Measurements from ENCODE around the gene ANKRD33. TPM values are rescaled to one million over a fixed set of nuclear protein-coding genes. Genes with fewer than 3 reads are reported as not detected.

Gene ANKRD33
- polyA plus RNA-seq, 1 of the 3 experiments (the other 2 are of a cell fraction), result not detected

- H3K27me3 ChIP-seq (ENCODE audit: insufficient read depth), result no peaks in the 10 kb centered on the region
- TF ChIP-seq, protein P1, sequence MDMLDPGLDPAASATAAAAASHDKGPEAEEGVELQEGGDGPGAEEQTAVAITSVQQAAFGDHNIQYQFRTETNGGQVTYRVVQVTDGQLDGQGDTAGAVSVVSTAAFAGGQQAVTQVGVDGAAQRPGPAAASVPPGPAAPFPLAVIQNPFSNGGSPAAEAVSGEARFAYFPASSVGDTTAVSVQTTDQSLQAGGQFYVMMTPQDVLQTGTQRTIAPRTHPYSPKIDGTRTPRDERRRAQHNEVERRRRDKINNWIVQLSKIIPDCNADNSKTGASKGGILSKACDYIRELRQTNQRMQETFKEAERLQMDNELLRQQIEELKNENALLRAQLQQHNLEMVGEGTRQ (IDR thresholded peaks at IDR 0.05; ENCODE audit: borderline replicate concordance, low read depth, low read length), result no peak
- peak; percentile 45; the same call in 1 of the 2 replicates for TF ChIP-seq GATA2 (CRISPR knock-in tag; IDR thresholded peaks at IDR 0.05)
- ChIA-PET CTCF (interaction anchor here (0.8 to 10.1 kb wide), 11 partner anchors 8 to 105 kb away, joined by 3 to 55 read pairs (median 8); no protein-coding TSS in a partner anchor), POLR2A (no interaction called here)
- no peak overlapping the region for H2AFZ ChIP-seq (ENCODE audit: low read depth)
- no peak overlapping the region for H3K9ac ChIP-seq
- H3F3A ChIP-seq (replicated peaks; ENCODE audit: insufficient read depth), result no peaks in the 10 kb centered on the region
- no peaks in the 10 kb centered on the region for H3K9me2 ChIP-seq
- no peak for DNase-seq
- H3K4me1 ChIP-seq (ENCODE audit: control insufficient read depth in 1 of 2, insufficient read depth in 2 of 2, low read depth in 1 of 2, low read length in 1 of 2), result peaks cover 0 to 27% of the 10 kb centered on the region in 2 experiments; a peak in 1 of 4 replicates
- no peaks in the 10 kb centered on the region for H3K79me2 ChIP-seq (ENCODE audit: insufficient read depth)
- WGBS (ENCODE audit: low lambda C conversion rate), result 63% methylated on average over 3 of the region's 3 CpGs
- no peak overlapping the region for H3K4me2 ChIP-seq
- no peaks in the 10 kb centered on the region for H3K9me3 ChIP-seq
- H3K27ac ChIP-seq (ENCODE audit: low read depth in 2 of 2, low read length in 1 of 2), result peak overlapping the region in 1 of 2 experiments; percentile 65; a peak in 1 of 4 replicates
- no peak overlapping the region for H3K4me3 ChIP-seq (ENCODE audit: low read depth in 2 of 2, low read length in 1 of 2)
- no peaks in the 10 kb centered on the region for H4K20me1 ChIP-seq (ENCODE audit: insufficient read depth)
- H3K36me3 ChIP-seq (replicated peaks in 1 of 2; ENCODE audit: control insufficient read depth in 1 of 2, insufficient read depth in 2 of 2, low read length in 1 of 2), result no peaks in the 10 kb centered on the region
Measured at GRCh38 chr12:51925346-51926063, 37.6 kb downstream of the ANKRD33 start.

DNA sequence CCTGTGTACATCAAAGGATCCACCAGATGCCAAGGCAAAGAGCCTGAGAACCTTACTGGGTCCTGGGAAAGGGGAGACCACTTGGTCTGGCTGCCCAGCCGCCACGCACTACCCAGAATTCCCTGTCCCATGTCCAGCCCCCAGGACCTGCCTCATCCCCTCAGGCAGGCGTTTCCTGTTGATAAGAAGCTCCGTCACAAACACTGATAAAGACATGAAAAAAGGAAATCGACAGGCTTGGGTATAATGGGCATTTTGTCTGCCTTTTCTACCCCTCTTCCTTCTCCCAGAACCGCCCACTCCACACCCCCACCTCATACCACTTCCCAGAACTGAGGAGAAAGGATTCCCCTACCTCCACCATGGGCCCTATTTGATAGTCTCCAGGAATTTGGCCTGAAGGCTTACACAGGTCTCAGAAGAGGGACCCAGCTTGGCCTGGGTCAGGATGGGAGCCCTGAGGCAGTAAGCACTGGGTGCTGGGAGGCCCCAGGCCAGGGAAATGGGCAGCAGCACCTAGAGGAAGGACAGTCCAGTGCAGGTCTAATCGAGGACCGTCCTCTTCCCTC, 38.2 kb downstream of the ANKRD33 start:
- no peak for DNase-seq
- H3K27ac ChIP-seq (ENCODE audit: low read depth in 2 of 2, low read length in 1 of 2), result peak overlapping the region in 1 of 2 experiments; percentile 65; a peak in 1 of 4 replicates
- no peaks in the 10 kb centered on the region for H3K27me3 ChIP-seq (ENCODE audit: insufficient read depth)
- H3F3A ChIP-seq (replicated peaks; ENCODE audit: insufficient read depth), result no peaks in the 10 kb centered on the region
- no peaks in the 10 kb centered on the region for H3K9me2 ChIP-seq
- CTCF ChIA-PET, result interaction anchor here (0.6 to 10.1 kb wide), 13 partner anchors 9 to 104 kb away, joined by 3 to 55 read pairs (median 5); no protein-coding TSS in a partner anchor
- no peaks in the 10 kb centered on the region for H4K20me1 ChIP-seq (ENCODE audit: insufficient read depth)
- whole genome bisulfite sequencing (ENCODE audit: low lambda C conversion rate), result 79% methylated on average over 8 of the region's 8 CpGs
- no peak overlapping the region for H3K4me3 ChIP-seq (ENCODE audit: low read depth in 2 of 2, low read length in 1 of 2)
- POLR2A ChIA-PET, result no interaction called here
- H3K4me1 ChIP-seq (ENCODE audit: control insufficient read depth in 1 of 2, insufficient read depth in 2 of 2, low read depth in 1 of 2, low read length in 1 of 2), result peaks cover 0 to 21% of the 10 kb centered on the region in 2 experiments; a peak in 1 of 4 replicates
- TF ChIP-seq FOXJ3 (CRISPR knock-in tag; IDR thresholded peaks at IDR 0.05), result no peak
- no peak for TF ChIP-seq NFIC (IDR thresholded peaks at IDR 0.05; ENCODE audit: borderline replicate concordance)
- TF ChIP-seq ELF1 (IDR thresholded peaks at IDR 0.05), result no peak
- TF ChIP-seq, protein P2, sequence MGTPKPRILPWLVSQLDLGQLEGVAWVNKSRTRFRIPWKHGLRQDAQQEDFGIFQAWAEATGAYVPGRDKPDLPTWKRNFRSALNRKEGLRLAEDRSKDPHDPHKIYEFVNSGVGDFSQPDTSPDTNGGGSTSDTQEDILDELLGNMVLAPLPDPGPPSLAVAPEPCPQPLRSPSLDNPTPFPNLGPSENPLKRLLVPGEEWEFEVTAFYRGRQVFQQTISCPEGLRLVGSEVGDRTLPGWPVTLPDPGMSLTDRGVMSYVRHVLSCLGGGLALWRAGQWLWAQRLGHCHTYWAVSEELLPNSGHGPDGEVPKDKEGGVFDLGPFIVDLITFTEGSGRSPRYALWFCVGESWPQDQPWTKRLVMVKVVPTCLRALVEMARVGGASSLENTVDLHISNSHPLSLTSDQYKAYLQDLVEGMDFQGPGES (IDR thresholded peaks at IDR 0.05; ENCODE audit: low read depth, low read length), result no peak
- TF ChIP-seq GATA2 (CRISPR knock-in tag; IDR thresholded peaks at IDR 0.05), result no peak
- no peak for TF ChIP-seq YY1 (IDR thresholded peaks at IDR 0.05; ENCODE audit: low read depth)
- no peak for TF ChIP-seq RXRA (IDR thresholded peaks at IDR 0.05; ENCODE audit: borderline replicate concordance, low read depth)
- no peak for TF ChIP-seq FOSL2 (IDR thresholded peaks at IDR 0.05; ENCODE audit: borderline replicate concordance, low read depth)
- no peak for TF ChIP-seq CTCF (IDR thresholded peaks at IDR 0.05)
- TF ChIP-seq POLR2AphosphoS5 (IDR thresholded peaks at IDR 0.05; ENCODE audit: low read depth, low read length), result no peak
- TF ChIP-seq FOXM1 (IDR thresholded peaks at IDR 0.05; ENCODE audit: low read depth), result no peak
- no peak overlapping the region for H2AFZ ChIP-seq (ENCODE audit: low read depth)
- no peaks in the 10 kb centered on the region for H3K79me2 ChIP-seq (ENCODE audit: insufficient read depth)
- H3K9me3 ChIP-seq, result no peaks in the 10 kb centered on the region
- no peak overlapping the region for H3K4me2 ChIP-seq
- H3K9ac ChIP-seq, result no peak overlapping the region
- no peaks in the 10 kb centered on the region for H3K36me3 ChIP-seq (replicated peaks in 1 of 2; ENCODE audit: control insufficient read depth in 1 of 2, insufficient read depth in 2 of 2, low read length in 1 of 2)

Measured in SK-N-SH (cell line).